Stimulated activated CD8-positive, alpha-beta memory T cell treated with anti-CD3 and anti-CD28 coated beads, Interleukin-15, amount 100 ng/mL, for 48 hours (primary cell): ENCODE results near the gene LTC4S.

Experiments
- DNase-seq, 2 donors: peaks; one replicate each; pipeline ENCODE4 v3.0.0-alpha.2; 2020; ENCODE audit warnings: low read depth in 2 of 2

LTC4S gene

DNA sequence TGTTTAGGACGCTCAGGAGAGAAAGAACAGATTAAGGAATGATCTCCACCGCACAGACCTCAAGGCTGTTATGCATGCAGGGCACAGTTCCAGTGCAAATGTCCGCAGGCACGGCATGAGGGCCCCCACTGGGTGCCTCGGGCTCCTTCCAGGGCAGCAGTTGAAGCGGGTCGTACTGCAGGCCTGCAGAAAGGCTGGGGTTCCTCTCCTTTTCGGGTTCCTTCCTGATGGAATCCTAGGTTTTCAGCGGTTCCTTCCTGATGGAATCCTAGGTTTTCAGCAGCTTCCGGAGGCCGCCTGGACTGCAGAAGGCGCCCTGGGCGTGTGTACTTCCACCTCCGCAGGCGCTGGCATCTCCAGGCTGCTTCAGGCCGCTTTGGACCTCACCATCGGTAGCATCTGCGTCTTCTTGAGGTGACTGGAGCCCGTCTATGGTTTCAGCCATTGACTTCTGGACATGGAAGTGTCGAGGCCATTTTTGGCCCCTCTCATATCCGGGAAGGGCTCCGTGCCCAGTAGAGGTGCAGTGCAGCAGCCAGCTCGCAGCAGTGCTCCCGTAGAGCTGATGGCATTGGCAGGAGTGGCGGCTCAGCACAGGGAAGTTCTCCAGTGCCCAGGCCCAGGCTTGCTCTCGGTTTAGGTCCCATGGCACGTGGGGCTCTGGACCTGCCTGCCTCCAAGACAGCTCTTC lies 18.5 kb downstream of the LTC4S start:
- DNase-seq = no peak

DNA sequence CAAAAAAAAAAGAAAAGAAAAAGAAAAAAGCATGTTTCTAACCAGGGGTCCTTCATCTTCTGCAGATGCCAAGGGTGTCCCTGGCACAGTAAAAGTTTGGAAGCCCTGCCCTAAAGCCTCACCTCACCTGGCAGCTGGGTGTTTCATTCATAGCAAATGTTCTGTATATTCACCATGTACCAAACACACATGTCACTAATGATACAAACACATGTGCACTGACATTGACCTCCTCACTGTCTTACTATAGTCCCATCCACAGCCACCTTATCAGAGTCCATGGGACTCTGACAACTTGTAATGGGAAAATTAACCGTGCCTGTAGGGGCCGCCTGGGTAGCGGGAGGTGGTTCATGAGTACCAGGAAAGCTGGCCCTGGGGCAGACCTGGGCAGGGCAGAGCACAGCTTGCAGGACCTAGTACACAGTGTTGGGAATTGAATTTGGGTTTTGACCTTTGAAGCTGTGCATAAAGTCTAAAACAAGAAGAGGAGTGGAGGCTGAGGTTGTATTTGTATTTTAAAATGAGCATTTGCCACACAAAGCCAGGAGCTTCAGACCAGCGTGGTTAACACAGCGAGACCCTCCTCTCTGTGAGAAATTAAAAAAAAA lies 19.3 kb downstream of the LTC4S start:
- DNase-seq = no peak

- no peak for DNase-seq
Observed at GRCh38 chr5:179814090-179814489, 20.3 kb downstream of the LTC4S start.

DNA sequence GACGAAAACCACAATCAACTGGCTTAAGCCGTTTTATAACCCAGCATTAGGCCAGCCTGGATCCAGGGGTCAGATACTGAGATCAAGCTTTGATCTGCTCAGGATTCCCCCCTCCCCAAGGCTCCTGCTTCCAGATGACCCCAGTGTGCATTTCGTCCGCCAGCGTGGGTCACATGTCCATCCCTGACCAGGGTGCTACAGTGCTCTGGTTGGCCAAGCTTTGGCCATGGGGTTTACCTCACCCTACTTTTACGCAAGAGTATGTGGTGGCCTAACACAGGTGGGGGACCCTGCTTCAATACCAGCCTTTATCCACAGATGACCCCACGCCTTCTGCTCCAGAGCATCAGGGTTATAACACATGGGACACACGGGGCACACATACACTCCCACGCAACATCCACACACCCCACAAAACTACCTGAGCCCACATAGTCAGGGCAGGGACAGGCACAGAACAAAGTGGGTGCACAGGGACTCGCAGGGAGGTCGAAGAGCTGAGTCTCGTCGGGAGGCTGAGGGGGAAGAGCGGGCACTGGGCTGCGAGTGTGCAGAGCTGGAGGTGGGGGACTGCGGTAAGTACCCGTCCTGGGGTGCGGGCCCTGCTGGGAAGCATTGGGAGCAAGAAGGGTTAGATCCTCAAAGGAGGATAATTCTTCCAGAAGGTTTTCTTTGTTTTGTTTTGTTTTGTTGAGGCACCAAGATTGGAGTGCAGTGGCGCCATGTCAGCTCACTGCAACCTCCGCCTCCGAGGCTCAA lies 21.9 kb downstream of the LTC4S start:
- DNase-seq = no peak

GRCh38 chr5:179816401-179816795 lies 22.6 kb downstream of the LTC4S start:
- no peak for DNase-seq

- no peak for DNase-seq
Observed at GRCh38 chr5:179816796-179817469, 23.1 kb downstream of the LTC4S start.

DNA sequence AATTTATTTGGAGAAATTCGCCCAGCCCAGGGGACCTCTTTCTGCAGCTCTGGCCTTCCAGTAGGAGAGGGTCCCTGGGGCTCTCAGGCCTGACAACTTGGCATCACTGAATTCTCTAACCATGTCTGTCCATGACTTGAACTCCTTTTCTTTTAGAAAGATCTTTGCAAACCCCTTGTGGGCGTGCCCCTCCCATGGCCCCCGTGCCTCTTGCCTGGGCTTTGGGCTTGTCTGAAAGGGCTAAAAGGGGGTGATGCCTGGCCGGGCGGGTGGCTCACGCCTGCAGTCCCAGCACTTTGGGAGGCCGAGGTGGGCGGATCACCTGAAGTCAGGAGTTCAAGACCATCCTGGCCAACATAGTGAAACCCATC lies 23.7 kb downstream of the LTC4S start:
- no peak for DNase-seq

DNA sequence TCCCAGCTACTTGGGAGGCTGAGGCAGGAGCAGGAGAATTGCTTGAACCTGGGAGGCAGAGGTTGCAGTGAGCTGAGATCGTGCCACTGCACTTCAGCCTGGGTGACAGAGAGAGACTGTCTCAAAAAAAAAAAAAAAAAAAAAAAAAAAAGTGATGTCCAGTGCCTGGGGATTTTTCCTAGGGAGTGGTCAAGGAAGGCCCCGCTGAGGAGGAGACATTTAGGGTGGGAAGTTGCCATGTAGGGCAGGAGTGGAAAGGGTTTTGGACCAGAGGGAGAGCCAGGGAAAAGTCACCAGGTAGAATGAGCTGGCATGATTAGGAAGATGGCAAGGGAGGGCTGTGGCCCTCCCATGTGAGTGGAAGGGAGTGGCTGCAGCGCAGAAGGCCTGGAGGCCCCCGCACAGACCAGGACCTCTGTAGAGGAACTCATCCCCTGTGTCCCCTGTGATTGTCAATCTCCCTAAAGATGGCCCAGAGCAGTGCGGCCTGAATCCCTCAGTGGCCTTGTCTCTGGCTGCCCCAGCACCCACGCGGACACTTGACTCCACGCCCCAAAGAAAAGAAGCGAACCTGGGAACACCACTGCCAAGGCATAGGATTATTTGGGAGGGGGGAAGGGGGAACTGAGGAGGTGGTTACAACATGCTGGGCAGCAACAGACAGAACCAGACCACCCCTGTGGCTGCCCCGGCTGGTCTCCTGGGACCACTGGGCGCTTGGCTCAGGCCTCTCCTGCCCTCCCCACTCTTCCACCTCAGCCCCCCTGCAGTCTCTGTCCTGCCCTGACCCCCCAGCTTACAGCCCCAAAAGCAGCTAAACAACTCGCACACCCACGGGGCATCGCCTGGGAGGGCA lies 24.3 kb downstream of the LTC4S start:
- no peak for DNase-seq

DNA sequence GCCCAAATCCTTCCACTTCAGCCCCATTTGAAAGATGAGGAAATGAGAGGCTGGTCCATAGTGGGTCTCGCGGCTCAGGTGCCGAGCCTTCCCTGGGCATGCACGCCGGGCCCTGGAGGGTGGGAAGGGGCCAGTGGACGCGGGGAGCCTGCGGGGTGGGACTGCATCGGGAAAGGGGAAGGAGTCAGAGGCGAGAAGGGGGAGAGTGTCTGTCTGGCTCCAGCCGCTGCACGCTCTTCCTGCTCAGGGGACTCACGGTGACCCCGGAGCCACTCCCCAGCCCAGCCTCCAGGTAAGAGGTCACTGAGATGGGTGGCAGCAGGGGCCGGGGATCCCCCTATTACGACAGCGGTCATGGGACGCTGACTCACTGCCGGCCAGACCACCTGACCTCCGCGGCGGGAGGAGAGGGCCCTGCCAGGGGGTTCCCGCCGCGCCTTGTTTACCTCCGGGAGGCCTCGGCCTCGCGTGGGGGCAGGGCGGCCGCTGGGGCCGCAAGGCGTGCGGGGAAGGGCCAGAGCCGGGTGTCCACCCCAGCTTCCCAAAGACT lies 25.0 kb downstream of the LTC4S start:
- DNase-seq = peak; percentile 81 to 89

GRCh38 chr5:179819296-179820126 lies 25.7 kb downstream of the LTC4S start:
- no peak for DNase-seq

GRCh38 chr5:179820127-179820482 lies 26.3 kb downstream of the LTC4S start:
- DNase-seq = no peak

DNA sequence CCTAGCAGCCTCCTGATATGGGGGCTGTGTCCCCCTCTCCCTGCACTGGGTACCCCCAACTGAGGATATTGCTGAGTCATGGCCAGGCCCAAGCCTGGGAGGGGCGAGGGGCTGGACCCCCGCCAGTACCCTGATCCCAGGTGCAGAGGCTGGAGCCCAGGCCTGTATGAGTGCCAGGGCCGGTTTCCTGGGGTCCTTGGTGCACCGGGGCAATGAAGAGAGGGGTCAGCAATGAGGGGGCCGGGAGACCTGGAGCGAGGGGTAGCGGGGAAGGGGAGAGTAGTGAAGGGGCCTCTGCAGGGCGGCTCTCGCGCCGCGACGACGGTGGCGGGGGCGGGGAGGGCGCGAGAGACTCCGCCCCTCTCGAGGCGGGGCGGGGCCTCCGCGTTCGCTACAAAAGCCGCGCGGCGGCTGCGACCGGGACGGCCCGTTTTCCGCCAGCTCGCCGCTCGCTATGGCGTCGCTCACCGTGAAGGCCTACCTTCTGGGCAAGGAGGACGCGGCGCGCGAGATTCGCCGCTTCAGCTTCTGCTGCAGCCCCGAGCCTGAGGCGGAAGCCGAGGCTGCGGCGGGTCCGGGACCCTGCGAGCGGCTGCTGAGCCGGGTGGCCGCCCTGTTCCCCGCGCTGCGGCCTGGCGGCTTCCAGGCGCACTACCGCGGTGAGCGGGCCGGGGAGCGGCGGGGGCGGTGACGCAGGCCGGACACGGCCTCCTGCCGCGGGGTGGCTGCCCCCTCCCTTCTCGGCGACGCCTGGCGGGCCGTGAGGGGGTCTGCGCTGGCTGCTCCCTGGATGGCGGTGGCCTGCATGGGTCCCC lies 26.9 kb downstream of the LTC4S start, which contains the start of gene SQSTM1:
SQSTM1 (plus strand) TSS at position 423 of the 815 bp plus-strand sequence; CDS start at position 455, 32 bp downstream.
- peak; percentile 68 to 74 for DNase-seq

DNA sequence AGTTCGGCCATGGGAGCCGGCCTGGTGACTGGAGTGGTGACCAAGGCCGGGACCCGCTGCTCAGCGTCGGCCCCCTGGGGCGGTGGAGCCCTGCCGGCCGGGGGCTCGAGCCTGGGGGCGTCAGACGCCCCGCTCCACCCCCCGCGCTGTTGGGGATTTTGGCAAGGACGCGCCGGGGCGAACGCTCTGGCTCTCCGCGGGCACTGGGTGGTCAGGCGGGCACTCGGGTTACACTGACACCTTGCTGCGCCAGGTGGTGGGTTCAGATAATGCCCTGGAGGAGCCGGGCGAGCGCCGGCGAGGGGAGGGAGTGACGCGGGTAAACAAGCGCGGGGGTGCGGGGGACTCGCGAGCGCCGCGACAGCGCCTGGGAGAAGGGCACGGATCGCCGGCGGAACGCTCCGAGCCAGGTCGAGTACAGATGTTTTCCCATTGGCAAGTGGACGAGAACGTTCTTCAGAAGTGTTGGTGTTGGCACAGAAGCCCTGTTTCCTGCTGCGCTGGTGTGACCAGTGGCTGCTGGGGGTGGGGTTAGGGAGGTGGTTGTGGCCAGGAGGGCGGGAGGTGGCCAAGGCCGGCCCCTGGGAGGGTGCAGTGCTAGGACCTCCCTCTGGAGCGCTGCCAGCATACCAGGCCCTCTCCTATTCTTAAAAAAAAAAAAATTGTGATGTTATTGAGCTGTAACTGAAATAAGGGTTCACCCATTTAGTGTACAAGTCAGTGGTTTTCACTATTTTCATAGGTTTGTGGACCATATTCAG lies 27.7 kb downstream of the LTC4S start:
- DNase-seq = peak; percentile 75 to 78

DNA sequence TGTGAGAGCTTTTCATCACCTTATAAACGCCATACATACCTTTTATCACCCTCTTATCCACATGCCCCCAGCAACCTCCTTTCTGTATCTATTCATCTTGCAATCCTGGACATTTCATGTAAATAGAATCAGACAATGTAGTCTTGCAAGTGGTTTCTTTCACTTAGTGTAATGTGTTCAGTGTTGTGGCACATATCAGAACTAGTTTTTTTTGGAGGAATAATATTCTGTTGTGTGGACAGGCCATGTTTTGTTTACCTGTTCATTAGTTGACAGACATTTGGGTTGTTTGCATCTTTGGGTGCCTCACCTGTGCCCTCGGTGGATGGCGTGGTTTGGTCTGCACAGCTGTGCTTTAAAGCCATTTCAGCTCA lies 28.3 kb downstream of the LTC4S start:
- DNase-seq = no peak

- no peak for DNase-seq
Observed at GRCh38 chr5:179822444-179822990, 28.7 kb downstream of the LTC4S start.

DNA sequence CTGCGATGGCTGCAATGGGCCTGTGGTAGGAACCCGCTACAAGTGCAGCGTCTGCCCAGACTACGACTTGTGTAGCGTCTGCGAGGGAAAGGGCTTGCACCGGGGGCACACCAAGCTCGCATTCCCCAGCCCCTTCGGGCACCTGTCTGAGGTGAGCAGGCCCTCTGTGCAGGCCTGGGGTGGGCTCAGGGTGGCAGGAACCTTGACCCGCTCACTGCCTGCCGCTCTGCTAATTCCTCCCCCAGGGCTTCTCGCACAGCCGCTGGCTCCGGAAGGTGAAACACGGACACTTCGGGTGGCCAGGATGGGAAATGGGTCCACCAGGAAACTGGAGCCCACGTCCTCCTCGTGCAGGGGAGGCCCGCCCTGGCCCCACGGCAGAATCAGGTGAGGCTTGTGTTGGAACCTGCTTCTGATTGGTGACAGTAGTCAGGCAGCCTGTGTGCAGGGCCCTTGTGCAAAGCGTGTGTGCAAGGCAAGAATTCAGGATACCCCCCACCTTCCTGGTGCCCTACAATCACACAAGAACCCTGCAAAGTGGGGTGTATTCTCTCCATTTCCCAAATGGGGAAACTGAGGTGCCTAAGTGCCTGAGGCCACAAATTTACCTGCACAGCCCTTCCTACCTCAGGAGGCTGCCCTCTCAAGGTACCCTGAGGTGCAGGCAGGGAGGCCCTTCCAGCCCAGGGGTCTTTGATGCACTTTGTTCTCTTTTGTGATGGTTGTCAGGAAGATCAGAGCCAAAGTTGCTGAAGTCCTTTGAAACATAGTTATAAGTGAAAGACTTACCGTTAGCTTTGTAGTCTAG lies 30.4 kb downstream of the LTC4S start:
- no peak for DNase-seq

DNA sequence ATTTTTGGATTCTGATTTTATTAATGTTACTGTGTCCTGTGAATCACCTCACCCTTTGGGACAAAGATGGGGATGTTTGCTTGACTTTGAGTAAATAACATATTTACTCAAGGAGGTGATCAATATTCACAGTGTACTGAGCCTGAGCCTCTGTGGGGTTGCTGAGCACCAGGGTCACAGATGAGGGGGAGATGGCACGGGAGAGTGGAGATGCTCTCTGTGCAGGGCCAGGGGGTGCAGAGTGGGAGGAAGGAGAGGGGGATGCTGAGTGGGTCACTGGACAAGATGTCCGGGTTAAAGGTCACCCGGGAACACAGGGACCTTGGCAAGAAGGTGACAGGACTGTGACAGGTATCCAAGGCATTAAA lies 30.9 kb downstream of the LTC4S start:
- DNase-seq = no peak
